SK-MEL-5 (cell line): ENCODE measurements around the gene ANKRD7. TPM values are rescaled to one million over a fixed set of nuclear protein-coding genes. Genes with fewer than 3 reads are reported as not detected.
"Not testable (repeated sequence)": the region's sequence is repeated elsewhere in the genome, so short reads cannot be mapped to it uniquely, and the experiment has no call there.

Experiments
- DNase-seq: peaks from one replicate; pipeline ENCODE4 v3.0.0-alpha.2; 2016; ENCODE audit warnings: low read depth, low spot score
- in situ Hi-C: cut with HindIII; loops from 2 replicates; pipeline ENCODE4 v1.10.0; 2016; ENCODE audit warnings: low sequenced_read_pairs, high pct_unique_total_duplicates, low pct_unique_long_range_greater_than_20kb
- total RNA-seq: library from RNA; depleted of rRNA; stranded (reverse); fragments of >200 nt; shearing (Covaris generic); gene quantifications from 2 replicates; pipeline ENCODE4 v1.2.3, GENCODE V29; 2014

Gene ANKRD7
- total RNA-seq, 1 experiment from 2014 or later: 9.6 TPM

GRCh38 chr7:118219157-118219512 is 5.4 kb upstream of the ANKRD7 start:
- in situ Hi-C loops: no loop called here
- DNase-seq: no peak

GRCh38 chr7:118220583-118220982 is 3.9 kb upstream of the ANKRD7 start:
- DNase-seq: no peak
- in situ Hi-C loops: no loop called here

- no peak for DNase-seq
- in situ Hi-C loops: no loop called here
Observed at GRCh38 chr7:118222591-118222990, 1.9 kb upstream of the ANKRD7 start.

- in situ Hi-C loops: no loop called here
- no peak for DNase-seq
Observed at GRCh38 chr7:118232837-118233236, 8.3 kb downstream of the ANKRD7 start.

- no peak for DNase-seq
- in situ Hi-C loops: no loop called here
Observed at GRCh38 chr7:118233799-118234198, 9.3 kb downstream of the ANKRD7 start.

- no peak for DNase-seq
- in situ Hi-C loops: no loop called here
Observed at GRCh38 chr7:118239014-118239413, 14.5 kb downstream of the ANKRD7 start.

GRCh38 chr7:118240320-118240719 is 15.8 kb downstream of the ANKRD7 start:
- DNase-seq: not testable (repeated sequence)

GRCh38 chr7:118243695-118244094 is 19.2 kb downstream of the ANKRD7 start:
- no peak for DNase-seq
- in situ Hi-C loops: no loop called here

More at GRCh38 chr7:118240320-118240719, 15.8 kb downstream of the ANKRD7 start:
- in situ Hi-C loops: not testable (repeated sequence)

GRCh38 chr7:118245267-118246040 is 20.9 kb downstream of the ANKRD7 start:
- in situ Hi-C loops: no loop called here
- peak; percentile 38 for DNase-seq

GRCh38 chr7:118250860-118251494 is 26.5 kb downstream of the ANKRD7 start:
- in situ Hi-C loops: no loop called here
- peak; percentile 38 for DNase-seq

GRCh38 chr7:118252087-118252486 is 27.6 kb downstream of the ANKRD7 start:
- in situ Hi-C loops: no loop called here
- no peak for DNase-seq

- DNase-seq: peak; percentile 26
- in situ Hi-C loops: no loop called here
Observed at GRCh38 chr7:118259115-118259514, 34.6 kb downstream of the ANKRD7 start.

- in situ Hi-C loops: no loop called here
- no peak for DNase-seq
Observed at GRCh38 chr7:118264836-118265235, 40.3 kb downstream of the ANKRD7 start.

GRCh38 chr7:118280319-118281012 is 56.0 kb downstream of the ANKRD7 start:
- no peak for DNase-seq
- in situ Hi-C loops: no loop called here

GRCh38 chr7:118281196-118281595 is 56.7 kb downstream of the ANKRD7 start:
- no peak for DNase-seq
- in situ Hi-C loops: no loop called here

- in situ Hi-C loops: no loop called here
- no peak for DNase-seq
Observed at GRCh38 chr7:118285358-118285757, 60.9 kb downstream of the ANKRD7 start.

GRCh38 chr7:118286131-118286530 is 61.6 kb downstream of the ANKRD7 start:
- in situ Hi-C loops: no loop called here

GRCh38 chr7:118288098-118288497 is 63.6 kb downstream of the ANKRD7 start:
- in situ Hi-C loops: no loop called here
- no peak for DNase-seq

More at GRCh38 chr7:118286131-118286530, 61.6 kb downstream of the ANKRD7 start:
- DNase-seq: no peak

GRCh38 chr7:118289476-118289875 is 65.0 kb downstream of the ANKRD7 start:
- no peak for DNase-seq
- in situ Hi-C loops: no loop called here
